PFSK-1 (cell line): ENCODE measurements around the gene PEX11A.

Experiments used
- FOXP2 ChIP-seq: optimal IDR thresholded peaks from 2 replicates; pipeline ENCODE3; 2011; ENCODE audit warnings: borderline replicate concordance, control low read depth, inconsistent platforms; ENCODE audit not compliant: insufficient read depth; ENCODE audit errors: extremely low read length, extremely low read depth
- POLR2AphosphoS5 ChIP-seq: IDR thresholded peaks from 2 replicates; pipeline ENCODE4 v1.6.1; 2012; ENCODE audit warnings: low read depth, mild to moderate bottlenecking, control low read depth, low read length, moderate library complexity
- SIN3A ChIP-seq: IDR thresholded peaks from 2 replicates; pipeline ENCODE4 v1.6.1; 2012; ENCODE audit warnings: mild to moderate bottlenecking, low read length, moderate library complexity, borderline replicate concordance; ENCODE audit not compliant: insufficient read depth
- TAF1 ChIP-seq: IDR thresholded peaks from 2 replicates; pipeline ENCODE4 v1.6.1; 2012; ENCODE audit warnings: low read length, control low read depth, borderline replicate concordance; ENCODE audit not compliant: insufficient read depth
- TF ChIP-seq, protein P1 (sequence below), 2 experiments: IDR thresholded peaks; 2 replicates each; pipeline versions ENCODE4 v1.6.1 to v1.8.0; 2011 to 2012; ENCODE audit warnings: low read depth in 2 of 2, low read length in 2 of 2, control low read depth in 1 of 2, inconsistent platforms in 1 of 2, mild to moderate bottlenecking in 1 of 2, moderate library complexity in 1 of 2; ENCODE audit not compliant: insufficient read depth in 1 of 2

The PEX11A gene

DNA sequence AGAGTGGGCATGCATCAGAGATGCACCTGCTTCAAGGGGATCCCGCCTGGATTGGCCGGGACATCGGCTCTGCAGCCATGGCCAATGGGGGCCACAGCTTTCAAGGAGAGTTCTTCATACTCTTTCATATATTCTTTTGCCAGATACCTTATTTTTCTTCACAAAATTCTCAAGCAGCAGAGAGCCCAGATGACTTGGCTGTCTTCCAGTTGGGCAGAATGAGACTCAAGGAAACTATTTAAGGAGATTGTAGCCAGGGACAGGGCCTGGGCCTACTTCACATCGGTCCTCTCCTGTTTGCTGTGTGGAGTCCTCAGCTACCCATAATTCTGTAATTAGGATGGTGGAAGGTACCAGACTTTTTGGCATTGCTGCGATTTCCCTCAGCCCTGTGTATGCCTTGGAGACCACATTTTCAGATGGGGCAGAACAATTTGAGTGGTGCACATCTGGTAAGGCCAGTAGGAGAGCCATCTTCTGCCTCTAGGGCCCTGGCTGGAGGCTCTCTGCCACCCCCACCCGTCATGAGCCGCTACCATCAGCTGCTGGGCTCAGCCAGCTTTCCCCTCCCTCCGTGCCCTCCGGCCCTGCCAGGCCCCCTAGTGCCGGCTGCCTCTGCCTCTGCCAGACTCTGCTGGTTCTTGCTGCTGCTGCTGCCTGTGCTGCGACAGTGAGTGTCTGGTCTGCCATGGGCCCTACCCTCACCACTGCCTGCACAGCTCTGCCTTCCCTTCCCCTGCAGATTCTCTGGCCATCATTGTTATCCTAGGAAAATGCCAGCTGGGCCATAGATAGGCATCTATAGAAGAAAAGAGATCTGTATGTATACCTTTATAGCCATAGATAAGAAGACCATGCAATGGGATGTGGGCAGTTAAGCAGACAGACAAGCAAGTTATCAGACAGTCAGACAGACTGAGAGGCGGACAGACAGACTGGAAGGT lies 18.1 kb downstream of the PEX11A start:
- TF ChIP-seq, protein P1, sequence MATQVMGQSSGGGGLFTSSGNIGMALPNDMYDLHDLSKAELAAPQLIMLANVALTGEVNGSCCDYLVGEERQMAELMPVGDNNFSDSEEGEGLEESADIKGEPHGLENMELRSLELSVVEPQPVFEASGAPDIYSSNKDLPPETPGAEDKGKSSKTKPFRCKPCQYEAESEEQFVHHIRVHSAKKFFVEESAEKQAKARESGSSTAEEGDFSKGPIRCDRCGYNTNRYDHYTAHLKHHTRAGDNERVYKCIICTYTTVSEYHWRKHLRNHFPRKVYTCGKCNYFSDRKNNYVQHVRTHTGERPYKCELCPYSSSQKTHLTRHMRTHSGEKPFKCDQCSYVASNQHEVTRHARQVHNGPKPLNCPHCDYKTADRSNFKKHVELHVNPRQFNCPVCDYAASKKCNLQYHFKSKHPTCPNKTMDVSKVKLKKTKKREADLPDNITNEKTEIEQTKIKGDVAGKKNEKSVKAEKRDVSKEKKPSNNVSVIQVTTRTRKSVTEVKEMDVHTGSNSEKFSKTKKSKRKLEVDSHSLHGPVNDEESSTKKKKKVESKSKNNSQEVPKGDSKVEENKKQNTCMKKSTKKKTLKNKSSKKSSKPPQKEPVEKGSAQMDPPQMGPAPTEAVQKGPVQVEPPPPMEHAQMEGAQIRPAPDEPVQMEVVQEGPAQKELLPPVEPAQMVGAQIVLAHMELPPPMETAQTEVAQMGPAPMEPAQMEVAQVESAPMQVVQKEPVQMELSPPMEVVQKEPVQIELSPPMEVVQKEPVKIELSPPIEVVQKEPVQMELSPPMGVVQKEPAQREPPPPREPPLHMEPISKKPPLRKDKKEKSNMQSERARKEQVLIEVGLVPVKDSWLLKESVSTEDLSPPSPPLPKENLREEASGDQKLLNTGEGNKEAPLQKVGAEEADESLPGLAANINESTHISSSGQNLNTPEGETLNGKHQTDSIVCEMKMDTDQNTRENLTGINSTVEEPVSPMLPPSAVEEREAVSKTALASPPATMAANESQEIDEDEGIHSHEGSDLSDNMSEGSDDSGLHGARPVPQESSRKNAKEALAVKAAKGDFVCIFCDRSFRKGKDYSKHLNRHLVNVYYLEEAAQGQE (IDR thresholded peaks at IDR 0.05; ENCODE audit: insufficient read depth in 1 of 2, low read depth in 2 of 2, low read length in 2 of 2) = no peak
- TF ChIP-seq SIN3A = no peak
- no peak for TF ChIP-seq FOXP2
- no peak for TF ChIP-seq POLR2AphosphoS5
- no peak for TF ChIP-seq TAF1

DNA sequence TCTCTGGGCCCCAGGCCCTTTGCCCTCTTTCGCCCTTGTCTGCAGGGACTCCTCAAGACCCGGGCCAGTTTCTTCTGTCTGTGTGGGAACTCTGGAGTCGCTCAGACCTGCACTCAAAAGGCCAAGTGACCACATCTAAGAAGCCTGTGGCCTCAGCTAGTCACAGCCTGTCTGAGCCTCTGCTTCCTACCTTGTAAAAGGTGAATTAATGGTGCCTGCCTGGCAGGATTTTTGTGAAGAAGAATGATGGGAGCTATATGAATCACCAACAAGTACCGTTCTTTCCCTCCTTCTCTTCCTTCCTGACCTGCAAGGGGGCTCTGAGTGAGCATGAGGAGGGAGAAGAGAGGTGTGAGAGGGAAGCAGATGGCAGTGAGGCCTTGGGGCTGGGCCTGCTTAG lies 18.9 kb downstream of the PEX11A start:
- TF ChIP-seq, protein P1 (IDR thresholded peaks at IDR 0.05; ENCODE audit: insufficient read depth in 1 of 2, low read depth in 2 of 2, low read length in 2 of 2) = no peak
- no peak for TF ChIP-seq TAF1

GRCh38 chr15:89670971-89671560 lies 19.5 kb downstream of the PEX11A start:
- TF ChIP-seq, protein P1 (IDR thresholded peaks at IDR 0.05; ENCODE audit: insufficient read depth in 1 of 2, low read depth in 2 of 2, low read length in 2 of 2) = no peak
- TF ChIP-seq TAF1 = no peak
- TF ChIP-seq FOXP2 = no peak
- no peak for TF ChIP-seq SIN3A
- TF ChIP-seq POLR2AphosphoS5 = no peak

GRCh38 chr15:89669941-89670340 lies 20.6 kb downstream of the PEX11A start:
- TF ChIP-seq TAF1 (no peak), FOXP2 (no peak), POLR2AphosphoS5 (no peak), SIN3A (no peak)
- TF ChIP-seq, protein P1 (IDR thresholded peaks at IDR 0.05; ENCODE audit: insufficient read depth in 1 of 2, low read depth in 2 of 2, low read length in 2 of 2) = no peak
